CD4-positive, alpha-beta T cell treated with Interferon gamma for 1 hour (primary cell): ENCODE measurements around the gene IQCF6.
"Not testable (repeated sequence)": the region's sequence is repeated elsewhere in the genome, so short reads cannot be mapped to it uniquely, and the experiment has no call there.

Source experiments
- DNase-seq: peaks from one replicate; pipeline ENCODE4 v3.0.0-alpha.2; 2020

The IQCF6 gene

DNA sequence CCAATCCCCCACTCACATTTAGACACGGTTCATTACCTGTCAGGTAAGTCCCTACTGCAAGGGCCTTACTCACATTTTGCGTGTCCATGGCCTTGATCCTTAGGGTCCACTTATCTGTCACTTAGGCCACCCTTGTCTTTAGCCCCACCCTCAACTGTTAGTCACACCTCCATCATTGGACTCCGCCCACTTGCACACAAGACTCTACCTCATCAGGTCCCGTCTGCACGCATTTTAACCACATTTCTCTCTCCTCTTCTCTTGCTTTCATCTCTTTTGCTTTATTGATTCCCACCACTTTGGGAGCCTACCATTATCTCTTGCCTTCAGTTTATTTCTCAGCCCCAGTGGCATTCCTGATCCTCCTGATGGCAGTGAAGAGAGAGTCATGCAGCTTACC, at the start of gene IQCF6:
TSS of gene IQCF6 (minus strand) at position 101 of the 400 bp plus-strand sequence. CDS start at position 88, 13 bp downstream.
- DNase-seq, result no peak

DNA sequence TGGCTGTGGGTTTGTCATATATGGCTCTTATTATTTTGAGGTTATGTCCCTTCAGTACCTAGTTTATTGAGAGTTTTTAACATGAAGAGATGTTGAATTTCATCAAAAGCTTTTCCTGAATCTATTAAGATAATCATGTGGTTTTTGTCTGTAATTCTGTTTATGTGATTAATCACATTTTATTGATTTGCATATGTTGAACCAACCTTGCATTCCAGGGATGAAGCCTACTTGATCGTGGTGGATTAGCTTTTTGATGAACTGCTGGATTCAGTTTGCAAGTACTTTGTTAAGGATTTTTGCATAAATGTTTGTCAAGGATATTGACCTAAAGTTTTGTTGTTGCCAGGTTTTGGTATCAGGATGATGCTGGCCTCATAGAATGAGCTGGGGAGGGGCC, 49.3 kb upstream of the IQCF6 start:
- DNase-seq, result no peak

- DNase-seq, result no peak
Measured at GRCh38 chr3:51819709-51820406, 40.8 kb upstream of the IQCF6 start.

DNA sequence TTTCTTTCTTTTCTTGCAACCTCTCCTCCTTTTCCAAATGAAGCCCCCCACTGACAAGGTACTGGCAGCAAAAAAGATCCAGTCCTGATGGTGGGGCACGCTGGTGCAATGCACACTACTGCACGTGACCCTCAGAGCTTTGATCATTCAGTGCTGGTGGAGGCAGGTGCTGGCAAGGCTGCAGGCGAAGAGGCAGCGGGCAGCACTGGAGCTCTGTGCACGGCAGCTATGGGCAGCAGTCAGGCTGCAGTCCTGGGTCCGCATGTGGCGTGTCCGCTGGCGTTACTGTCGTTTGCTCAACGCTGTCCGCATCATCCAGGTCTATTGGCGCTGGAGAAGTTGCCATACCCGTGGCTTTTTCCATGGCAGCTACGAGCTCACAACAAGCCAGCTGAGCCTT, 40.1 kb upstream of the IQCF6 start:
- no peak for DNase-seq

DNA sequence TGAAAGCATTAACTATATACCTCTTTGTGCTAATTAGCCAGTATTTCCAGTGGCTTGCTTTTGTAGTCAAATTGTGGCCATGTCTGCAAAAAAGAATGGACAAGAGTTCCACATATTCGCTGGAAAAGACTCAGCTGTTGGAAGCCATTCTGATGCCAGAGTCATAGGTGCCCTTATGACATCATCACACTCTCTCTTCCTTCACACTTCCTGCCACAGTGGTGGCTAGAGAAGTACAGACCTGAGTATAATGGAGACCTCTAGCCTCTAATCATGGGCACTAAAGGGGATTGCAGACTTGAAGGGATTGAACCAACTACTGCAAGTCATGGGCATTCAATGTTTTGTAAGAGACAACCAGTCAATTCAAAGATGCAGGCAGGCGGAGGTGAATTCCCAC, 38.3 kb upstream of the IQCF6 start:
- no peak for DNase-seq

GRCh38 chr3:51816723-51817122, 37.7 kb upstream of the IQCF6 start:
- DNase-seq, result no peak

GRCh38 chr3:51815614-51816013, 36.6 kb upstream of the IQCF6 start:
- no peak for DNase-seq

- DNase-seq, result no peak
Measured at GRCh38 chr3:51814034-51814433, 35.0 kb upstream of the IQCF6 start.

DNA sequence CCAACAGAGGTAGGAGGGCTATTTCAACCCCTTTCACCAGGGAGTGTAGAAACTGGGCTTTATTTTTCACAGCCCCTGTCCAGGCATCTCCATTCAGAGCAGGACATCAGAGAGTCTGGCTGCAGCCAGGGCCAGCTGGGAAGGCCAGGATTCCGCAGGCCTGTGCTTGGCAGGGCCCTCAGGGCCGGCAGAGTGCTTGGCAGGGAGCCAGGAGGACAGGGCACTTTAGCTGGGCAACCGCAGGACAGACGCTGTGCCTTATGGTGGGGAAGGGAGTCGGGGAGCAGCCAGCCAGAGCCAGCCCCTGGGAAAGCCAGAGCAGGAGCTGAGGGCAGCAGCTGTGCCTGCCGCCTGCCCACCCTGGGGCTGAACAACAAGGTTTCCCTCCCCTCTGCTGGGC, 34.5 kb upstream of the IQCF6 start:
- DNase-seq, result no peak

DNA sequence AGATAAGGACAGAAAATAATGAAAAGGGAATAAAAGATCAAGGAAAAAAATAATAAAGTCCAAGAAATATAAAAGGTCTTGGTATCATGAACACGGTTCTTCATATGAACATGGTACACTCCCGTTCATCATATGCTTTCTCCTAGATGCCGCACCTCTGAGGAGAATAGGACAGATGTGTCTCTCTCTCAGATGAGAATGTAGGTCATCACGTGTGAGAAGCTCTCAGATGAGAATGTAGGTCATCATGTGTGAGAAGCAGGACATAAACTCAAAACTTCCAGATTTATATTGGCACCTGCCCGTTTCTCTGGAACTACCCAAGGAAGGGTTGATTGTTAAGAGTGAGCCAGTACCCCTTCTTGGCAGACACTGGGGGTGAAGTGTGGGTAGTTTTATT, 29.9 kb upstream of the IQCF6 start:
- no peak for DNase-seq

GRCh38 chr3:51802106-51802703, 23.2 kb upstream of the IQCF6 start:
- no peak for DNase-seq

GRCh38 chr3:51800750-51801125, 21.7 kb upstream of the IQCF6 start:
- DNase-seq, result no peak

DNA sequence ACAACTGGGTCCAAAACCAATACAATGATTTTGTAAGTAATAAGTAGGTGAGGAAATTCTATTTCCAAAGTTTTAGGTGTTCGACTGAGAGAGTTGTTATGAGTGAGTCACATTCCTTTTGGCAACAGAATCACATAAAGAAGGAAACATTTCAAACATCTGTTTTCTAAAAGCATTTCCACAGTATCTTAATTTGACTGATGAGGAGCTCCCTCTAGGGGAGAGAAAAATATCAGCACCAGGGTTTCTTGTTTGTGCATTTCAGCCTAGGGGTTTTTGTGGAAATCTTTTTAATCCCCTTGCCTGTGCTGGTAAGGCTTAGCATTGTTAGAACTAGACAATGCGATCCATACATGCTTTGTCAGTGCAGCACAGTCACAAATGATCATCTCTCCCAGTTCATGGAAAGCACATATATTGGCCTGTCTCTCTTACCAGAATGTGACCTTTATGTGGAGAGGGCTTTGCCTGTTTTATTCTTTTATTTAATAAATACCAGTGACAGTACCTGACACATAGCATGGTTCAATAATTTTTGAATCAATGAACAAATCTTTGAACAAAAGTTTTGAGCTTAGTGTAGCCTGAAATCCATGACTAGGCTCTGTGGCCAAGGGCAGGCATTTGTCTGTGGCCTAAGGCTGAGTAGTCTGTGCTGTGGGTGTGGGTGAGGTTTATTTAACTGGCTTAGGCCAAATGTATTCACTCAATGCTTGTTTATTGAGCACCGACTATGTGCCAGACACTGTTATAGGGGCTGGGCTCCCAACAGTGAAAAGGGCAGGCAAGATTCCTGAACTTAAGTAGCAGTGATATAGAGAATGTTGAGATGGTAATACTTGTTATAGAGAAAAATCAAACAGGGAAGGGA, 21.1 kb upstream of the IQCF6 start:
- DNase-seq, result no peak

GRCh38 chr3:51798411-51798963, 19.4 kb upstream of the IQCF6 start:
- no peak for DNase-seq

DNA sequence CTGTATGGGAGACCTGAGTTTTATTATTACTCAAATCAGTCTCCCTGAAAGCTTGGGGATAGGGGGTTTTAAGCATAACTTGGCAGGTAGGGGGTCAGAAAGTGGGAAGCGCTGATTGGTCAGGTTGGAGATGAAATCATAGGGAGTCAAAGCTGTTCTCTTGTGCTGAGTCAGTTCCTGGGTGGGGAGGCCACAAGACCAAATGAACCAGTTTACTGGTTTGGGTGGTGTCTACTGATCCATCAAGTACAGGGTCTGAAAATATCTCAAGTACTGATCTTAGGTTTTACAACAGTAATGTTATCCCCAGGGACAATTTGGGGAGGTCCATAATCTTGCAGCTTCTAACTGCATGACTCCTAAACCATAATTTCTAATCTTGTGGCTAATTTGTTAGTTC, 17.8 kb upstream of the IQCF6 start:
- no peak for DNase-seq

GRCh38 chr3:51794206-51794605, 15.2 kb upstream of the IQCF6 start:
- DNase-seq, result no peak

- DNase-seq, result no peak
Measured at GRCh38 chr3:51792206-51792605, 13.2 kb upstream of the IQCF6 start.

GRCh38 chr3:51789437-51789836, 10.4 kb upstream of the IQCF6 start:
- no peak for DNase-seq

GRCh38 chr3:51787576-51787975, 8.5 kb upstream of the IQCF6 start:
- DNase-seq, result not testable (repeated sequence)

DNA sequence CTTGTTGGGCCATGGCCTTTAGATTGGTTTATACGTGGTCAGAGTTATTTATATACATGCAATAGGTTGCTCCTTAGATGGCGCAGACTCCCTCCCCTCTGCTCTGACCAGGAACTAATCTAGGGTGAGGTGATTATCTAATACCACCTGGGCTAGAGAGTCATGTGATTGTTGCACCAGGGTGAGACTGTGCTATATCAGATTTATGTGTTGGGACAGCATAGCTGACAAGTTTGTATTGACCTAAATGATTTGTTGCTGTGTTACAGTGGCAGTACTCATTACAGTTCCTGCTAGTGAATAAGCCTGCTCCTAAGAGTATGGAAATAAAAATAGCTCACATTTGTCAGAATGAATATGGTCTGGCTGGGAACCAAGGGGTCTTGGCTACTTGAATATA, 7.2 kb upstream of the IQCF6 start:
- DNase-seq, result no peak

DNA sequence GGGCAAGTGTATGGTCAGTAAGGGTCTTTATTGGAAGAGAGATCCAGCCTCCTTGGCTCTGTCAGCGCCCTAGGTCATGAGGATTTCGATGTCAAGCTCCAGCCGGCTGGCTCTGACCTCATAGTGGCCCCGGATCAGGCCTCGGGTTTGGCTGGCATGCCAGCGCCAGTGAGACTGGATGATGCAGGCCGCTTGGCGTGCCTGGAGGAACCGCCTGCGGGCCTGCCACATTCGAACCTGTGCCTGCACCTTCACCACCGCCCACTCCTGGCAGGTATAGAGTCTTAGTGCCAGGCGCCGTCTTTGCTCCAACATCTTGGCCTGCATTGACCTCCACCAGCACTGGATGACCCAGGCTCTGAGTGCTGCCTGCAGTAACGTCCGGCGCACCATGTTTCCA, 483 bp downstream of the IQCF6 start:
- DNase-seq, result no peak

DNA sequence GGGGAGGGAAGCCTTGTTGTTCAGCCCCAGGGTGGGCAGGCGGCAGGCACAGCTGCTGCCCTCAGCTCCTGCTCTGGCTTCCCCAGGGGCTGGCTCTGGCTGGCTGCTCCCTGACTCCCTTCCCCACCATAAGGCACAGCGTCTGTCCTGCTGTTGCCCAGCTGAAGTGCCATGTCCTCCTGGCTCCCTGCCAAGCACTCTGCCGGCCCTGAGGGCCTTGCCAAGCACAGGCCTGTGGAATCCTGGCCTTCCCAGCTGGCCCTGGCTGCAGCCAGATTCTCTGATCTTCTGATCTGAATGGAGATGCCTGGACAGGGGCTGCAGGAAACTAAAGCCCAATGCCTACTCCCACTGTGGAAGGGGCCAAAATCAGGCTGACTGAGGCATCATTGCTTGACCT, 1.1 kb downstream of the IQCF6 start:
- DNase-seq, result no peak

GRCh38 chr3:51773529-51774056, 5.4 kb downstream of the IQCF6 start:
- no peak for DNase-seq
